Skeletal muscle tissue (tissue), 4 donors: ENCODE results near the gene MRPL57. TPM values are rescaled to one million over a fixed set of nuclear protein-coding genes. Genes with fewer than 3 reads are reported as not detected.
"Not testable (repeated sequence)": the region's sequence is repeated elsewhere in the genome, so short reads cannot be mapped to it uniquely, and the experiment has no call there.

ENCODE experiments used
- H3K27ac ChIP-seq: one replicate; pipeline ENCODE4 v1.7.0; 2013; ENCODE audit warnings: mild to moderate bottlenecking, low read depth, low read length, inconsistent platforms
- H3K27me3 ChIP-seq, 3 donors: one replicate each; pipeline ENCODE4 v1.7.0; 2013; ENCODE audit warnings: low read length in 3 of 3; ENCODE audit not compliant: control insufficient read depth in 3 of 3, insufficient read depth in 3 of 3
- H3K36me3 ChIP-seq, 3 donors: one replicate each; pipeline ENCODE4 v1.7.0; 2013; ENCODE audit warnings: low read length in 3 of 3; ENCODE audit not compliant: control insufficient read depth in 3 of 3, insufficient read depth in 3 of 3
- H3K4me1 ChIP-seq, 3 donors: one replicate each; pipeline ENCODE4 v1.7.0; 2013; ENCODE audit warnings: low read length in 3 of 3, mild to moderate bottlenecking in 3 of 3; ENCODE audit not compliant: control insufficient read depth in 3 of 3, insufficient read depth in 3 of 3
- H3K4me3 ChIP-seq, 3 donors: one replicate each; pipeline ENCODE4 v1.7.0; 2013; ENCODE audit warnings: low read length in 3 of 3
- H3K9ac ChIP-seq, 3 donors: one replicate each; pipeline ENCODE4 v1.7.0; 2013; ENCODE audit warnings: low read length in 3 of 3, mild to moderate bottlenecking in 3 of 3, moderate library complexity in 2 of 3, low read depth in 1 of 3
- H3K9me3 ChIP-seq, 3 donors: one replicate each; pipeline ENCODE4 v1.7.0; 2013; ENCODE audit warnings: low read length in 3 of 3; ENCODE audit not compliant: control insufficient read depth in 3 of 3
- total RNA-seq: library from RNA; depleted of rRNA; stranded (reverse); fragments of >200 nt; gene quantifications from one replicate; pipeline ENCODE4 v1.2.3, GENCODE V29; 2014
- donor health status: Osteomylitis.

Gene MRPL57
- total RNA-seq, 1 donor from 2014 or later, result 12.0 TPM

DNA sequence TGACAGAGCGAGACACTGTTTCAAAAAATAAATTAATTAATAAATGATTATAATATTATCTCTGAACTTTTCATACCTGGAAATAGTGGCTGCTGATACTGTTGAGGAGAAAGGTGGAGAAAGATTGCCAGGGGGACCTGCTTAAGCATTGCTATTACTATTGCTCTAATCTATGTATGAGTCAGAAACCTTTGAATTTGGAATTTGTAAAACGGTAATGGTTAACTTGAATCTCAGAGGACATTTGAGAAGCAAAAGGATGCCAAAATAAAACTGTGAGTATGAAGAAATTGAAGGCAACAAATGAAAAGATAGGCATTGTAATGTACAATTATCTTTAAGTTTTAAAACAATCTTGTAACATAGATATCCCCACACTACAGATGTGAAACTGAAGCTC lies 5.2 kb downstream of the MRPL57 start:
- H3K4me3 ChIP-seq, result no peak overlapping the region
- no peak overlapping the region for H3K9ac ChIP-seq
- H3K27ac ChIP-seq, result no peak overlapping the region
- H3K36me3 ChIP-seq, result no peaks in the 10 kb centered on the region
- H3K9me3 ChIP-seq, result no peaks in the 10 kb centered on the region
- H3K4me1 ChIP-seq, result peaks cover 10 to 13% (median 10%) of the 10 kb centered on the region in 3 donors
- no peaks in the 10 kb centered on the region for H3K27me3 ChIP-seq

GRCh38 chr13:21186410-21186809 lies 10.0 kb downstream of the MRPL57 start:
- not testable (repeated sequence) for H3K9ac ChIP-seq, H3K36me3 ChIP-seq, H3K27me3 ChIP-seq, H3K4me3 ChIP-seq, H3K4me1 ChIP-seq, H3K9me3 ChIP-seq, H3K27ac ChIP-seq

GRCh38 chr13:21194756-21195155 lies 18.3 kb downstream of the MRPL57 start:
- H3K27me3 ChIP-seq, H3K9me3 ChIP-seq, H3K4me1 ChIP-seq, H3K36me3 ChIP-seq, H3K4me3 ChIP-seq, H3K9ac ChIP-seq, H3K27ac ChIP-seq: not testable (repeated sequence)

GRCh38 chr13:21197606-21198225 lies 21.3 kb downstream of the MRPL57 start:
- not testable (repeated sequence) for H3K27me3 ChIP-seq, H3K4me3 ChIP-seq, H3K9me3 ChIP-seq, H3K4me1 ChIP-seq, H3K9ac ChIP-seq, H3K27ac ChIP-seq, H3K36me3 ChIP-seq

GRCh38 chr13:21198391-21198790 lies 21.9 kb downstream of the MRPL57 start:
- not testable (repeated sequence) for H3K27ac ChIP-seq, H3K9me3 ChIP-seq, H3K27me3 ChIP-seq, H3K4me3 ChIP-seq, H3K9ac ChIP-seq, H3K4me1 ChIP-seq, H3K36me3 ChIP-seq

DNA sequence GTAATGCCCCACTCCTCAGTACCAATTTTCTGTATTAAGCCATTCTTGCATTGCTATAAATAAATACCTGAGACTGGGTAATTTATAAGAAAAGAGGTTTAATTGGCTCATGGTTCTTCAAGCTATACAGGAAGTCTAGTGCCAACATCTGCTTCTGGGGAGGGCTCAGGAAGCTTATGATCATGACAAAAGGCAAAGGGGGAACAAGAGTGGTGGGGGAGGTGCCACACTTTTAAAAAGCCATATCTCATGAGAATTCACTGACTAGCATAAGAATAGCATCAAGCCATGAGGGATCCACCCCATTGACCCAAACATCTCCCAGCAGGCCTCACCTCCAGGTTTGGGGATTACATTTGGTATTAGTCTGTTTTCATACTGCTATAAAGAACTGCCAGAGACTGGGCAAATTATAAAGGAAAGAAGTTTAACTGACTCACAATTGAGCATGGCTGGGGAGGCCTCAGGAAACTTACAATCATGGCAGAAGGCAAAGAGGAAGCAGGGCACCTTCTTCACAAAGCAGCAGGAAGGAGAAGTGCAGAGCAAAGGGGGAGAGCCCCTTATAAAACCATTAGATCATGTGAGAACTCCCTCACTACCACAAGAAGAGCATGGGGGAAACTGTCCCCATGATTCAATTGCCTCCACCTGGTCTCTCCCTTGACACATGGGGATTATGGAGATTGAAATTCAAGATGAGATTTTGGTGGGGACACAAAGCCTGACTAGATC lies 25.2 kb downstream of the MRPL57 start:
- H3K27me3 ChIP-seq, H3K4me1 ChIP-seq, H3K36me3 ChIP-seq, H3K9ac ChIP-seq, H3K9me3 ChIP-seq, H3K27ac ChIP-seq, H3K4me3 ChIP-seq: not testable (repeated sequence)

- Histone ChIP-seq H3K4me1 (no peaks in the 10 kb centered on the region), H3K4me3 (no peak overlapping the region), H3K27me3 (no peaks in the 10 kb centered on the region), H3K9ac (no peak overlapping the region), H3K36me3 (no peaks in the 10 kb centered on the region), H3K9me3 (no peaks in the 10 kb centered on the region), H3K27ac (no peak overlapping the region)
Measured at GRCh38 chr13:21202767-21203531, 26.5 kb downstream of the MRPL57 start.

DNA sequence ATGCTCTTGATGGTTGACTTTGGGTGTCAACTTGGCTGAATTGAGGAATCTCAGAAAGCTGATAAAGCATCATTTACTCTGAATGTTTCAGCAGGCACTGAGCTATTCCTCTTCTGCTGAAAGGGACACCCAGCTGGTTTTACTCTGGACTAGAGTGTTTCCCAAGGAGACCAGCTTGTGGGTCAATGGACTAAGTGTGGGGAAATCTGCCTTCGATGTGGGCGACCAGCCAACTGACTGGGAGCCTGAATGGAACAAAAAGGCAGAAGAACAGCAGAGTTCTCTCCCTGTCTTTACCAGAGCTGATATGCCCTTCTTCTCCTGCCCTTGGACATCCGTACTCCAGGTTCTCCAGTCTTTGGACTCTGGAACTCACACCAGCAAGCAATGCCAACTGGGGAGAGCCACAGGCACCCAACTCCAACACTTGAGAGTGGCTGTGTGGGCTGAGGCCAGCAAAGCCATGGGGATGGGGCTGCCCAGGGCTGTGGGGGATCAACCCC lies 32.2 kb downstream of the MRPL57 start:
- Histone ChIP-seq H3K36me3 (no peaks in the 10 kb centered on the region), H3K27me3 (peaks cover 0 to 4% (median 3%) of the 10 kb centered on the region in 3 donors), H3K9me3 (no peaks in the 10 kb centered on the region), H3K4me3 (no peak overlapping the region), H3K4me1 (no peaks in the 10 kb centered on the region), H3K27ac (no peak overlapping the region), H3K9ac (no peak overlapping the region)

- H3K4me3 ChIP-seq, result no peak overlapping the region
- no peaks in the 10 kb centered on the region for H3K36me3 ChIP-seq
- no peaks in the 10 kb centered on the region for H3K9me3 ChIP-seq
- H3K4me1 ChIP-seq, result no peaks in the 10 kb centered on the region
- peaks cover 0 to 4% (median 3%) of the 10 kb centered on the region in 3 donors for H3K27me3 ChIP-seq
- H3K9ac ChIP-seq, result no peak overlapping the region
- no peak overlapping the region for H3K27ac ChIP-seq
Measured at GRCh38 chr13:21212138-21212775, 35.8 kb downstream of the MRPL57 start.

DNA sequence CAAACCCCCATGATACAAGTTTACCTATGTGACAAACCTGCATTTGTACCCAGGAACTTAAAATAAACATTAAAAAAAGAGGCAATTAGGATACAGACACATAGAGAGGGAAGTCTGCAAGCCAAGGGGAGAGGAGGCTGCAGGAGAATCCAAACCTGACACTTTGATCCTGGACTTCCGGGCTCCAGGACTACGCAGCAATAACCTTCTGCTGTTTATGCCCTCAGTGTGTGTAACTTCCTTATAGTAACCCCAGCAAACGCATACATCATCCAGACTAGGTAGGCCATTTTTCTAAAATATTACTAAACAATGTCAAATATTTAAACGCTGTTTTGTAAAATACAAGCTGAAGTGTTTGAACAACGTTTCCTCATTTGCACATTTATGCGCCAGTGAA lies 39.0 kb downstream of the MRPL57 start:
- not testable (repeated sequence) for H3K27ac ChIP-seq, H3K4me1 ChIP-seq, H3K27me3 ChIP-seq, H3K36me3 ChIP-seq, H3K9me3 ChIP-seq, H3K4me3 ChIP-seq, H3K9ac ChIP-seq
